Activated CD4-positive, alpha-beta T cell treated with anti-CD3 and anti-CD28 coated beads, Interleukin-2, amount 50 U/mL, for 16 hours (primary cell): ENCODE results near the gene EMC10.
A peak's percentile ranks its signal among the peaks of the same experiment; 100 is the strongest.

Experiments
- DNase-seq: peaks from one replicate; pipeline ENCODE4 v3.0.0-alpha.2; 2020

Gene EMC10

GRCh38 chr19:50500060-50500752 lies 23.9 kb downstream of the EMC10 start:
- DNase-seq = no peak

- DNase-seq = no peak
Measured at GRCh38 chr19:50500753-50501151, 24.4 kb downstream of the EMC10 start.

- no peak for DNase-seq
Measured at GRCh38 chr19:50501186-50501567, 24.9 kb downstream of the EMC10 start.

- DNase-seq = no peak
Measured at GRCh38 chr19:50501568-50502475, 25.5 kb downstream of the EMC10 start.

- DNase-seq = no peak
Measured at GRCh38 chr19:50505856-50506611, 29.7 kb downstream of the EMC10 start.

- DNase-seq = no peak
Measured at GRCh38 chr19:50506700-50507099, 30.4 kb downstream of the EMC10 start.

GRCh38 chr19:50507376-50507775 lies 31.1 kb downstream of the EMC10 start:
- DNase-seq = no peak

GRCh38 chr19:50508843-50509190 lies 32.5 kb downstream of the EMC10 start:
- no peak for DNase-seq

GRCh38 chr19:50509366-50509765 lies 33.1 kb downstream of the EMC10 start:
- no peak for DNase-seq

- no peak for DNase-seq
Measured at GRCh38 chr19:50510121-50510670, 33.9 kb downstream of the EMC10 start.

- DNase-seq = no peak
Measured at GRCh38 chr19:50510700-50511068, 34.4 kb downstream of the EMC10 start.

GRCh38 chr19:50511069-50511822 lies 34.9 kb downstream of the EMC10 start, which contains the start of gene JOSD2:
TSS of gene JOSD2 (minus strand) at chr19:50511191. CDS start at chr19:50510431, 760 bp downstream.
- peak; percentile 98 for DNase-seq

- no peak for DNase-seq
Measured at GRCh38 chr19:50512112-50512998, 36.0 kb downstream of the EMC10 start.

- DNase-seq = no peak
Measured at GRCh38 chr19:50512999-50513745, 36.9 kb downstream of the EMC10 start.

- DNase-seq = no peak
Measured at GRCh38 chr19:50513746-50514345, 37.5 kb downstream of the EMC10 start, which contains the start of gene ASPDH. TSS of gene ASPDH (minus strand) at chr19:50513913. CDS start at chr19:50513823, 90 bp downstream.

- no peak for DNase-seq
Measured at GRCh38 chr19:50514346-50515167, 38.2 kb downstream of the EMC10 start.

GRCh38 chr19:50515168-50515561 lies 38.9 kb downstream of the EMC10 start:
- no peak for DNase-seq

GRCh38 chr19:50516456-50516855 lies 40.1 kb downstream of the EMC10 start:
- no peak for DNase-seq
